Activated CD4-positive, alpha-beta T cell treated with anti-CD3 and anti-CD28 coated beads for 36 hours (primary cell): ENCODE results near the gene CPSF2. TPM values are rescaled to one million over a fixed set of nuclear protein-coding genes. Genes with fewer than 3 reads are reported as not detected.
"Not testable (repeated sequence)": the region's sequence is repeated elsewhere in the genome, so short reads cannot be mapped to it uniquely, and the experiment has no call there.

Experiments
- ATAC-seq: fragments of 200-7000 bp; cut with Tn5 transposase; one replicate; pipeline ENCODE4 v1.10.0; 2021; ENCODE audit warnings: mild to moderate bottlenecking, moderate library complexity
- CTCF ChIA-PET: fragments of 350-600 bp; sonication (Branson Sonifier 250); formaldehyde crosslinking; loops from one replicate; lab custom pipeline; 2021; ENCODE audit warnings: antibody characterized with exemption; lab: Charles Lee
- POLR2A ChIA-PET: fragments of 350-600 bp; sonication (Branson Sonifier 250); formaldehyde crosslinking; loops from one replicate; lab custom pipeline; 2021; ENCODE audit warnings: antibody characterized with exemption, inconsistent platforms; lab: Charles Lee
- DNase-seq: peaks from one replicate; pipeline ENCODE4 v3.0.0-alpha.2; 2020
- H3K27ac Mint-ChIP-seq: one replicate; pipeline ENCODE4 v1.8.0; 2021; ENCODE audit warnings: mixed read lengths
- H3K27me3 Mint-ChIP-seq: one replicate; pipeline ENCODE4 v1.8.0; 2021; ENCODE audit warnings: mixed read lengths
- H3K36me3 Mint-ChIP-seq: one replicate; pipeline ENCODE4 v1.8.0; 2021; ENCODE audit warnings: low read depth, mixed read lengths
- H3K4me1 Mint-ChIP-seq: one replicate; pipeline ENCODE4 v1.8.0; 2021; ENCODE audit warnings: mixed read lengths
- H3K4me3 Mint-ChIP-seq: one replicate; pipeline ENCODE4 v1.8.0; 2021; ENCODE audit warnings: mild to moderate bottlenecking, moderate library complexity, mixed read lengths
- H3K9me3 Mint-ChIP-seq: one replicate; pipeline ENCODE4 v1.8.0; 2021; ENCODE audit warnings: low read depth, mixed read lengths
- intact Hi-C, 2 experiments: fragments of 100-400 bp; cut with DNase I in 1 of 2; cut with micrococcal nuclease in 1 of 2; formaldehyde crosslinking; loops; one replicate each; pipeline versions ENCODE4 v1.14.2 to v1.15.1; 2022 to 2024; cut with DNase I, micrococcal nuclease
- total RNA-seq, 2 experiments: library from RNA; stranded (reverse); gene quantifications; one replicate each; pipeline ENCODE4 v1.2.3, GENCODE V29; 2021

Gene CPSF2
- total RNA-seq, 2 experiments from 2014 or later, result 102 to 117 TPM

DNA sequence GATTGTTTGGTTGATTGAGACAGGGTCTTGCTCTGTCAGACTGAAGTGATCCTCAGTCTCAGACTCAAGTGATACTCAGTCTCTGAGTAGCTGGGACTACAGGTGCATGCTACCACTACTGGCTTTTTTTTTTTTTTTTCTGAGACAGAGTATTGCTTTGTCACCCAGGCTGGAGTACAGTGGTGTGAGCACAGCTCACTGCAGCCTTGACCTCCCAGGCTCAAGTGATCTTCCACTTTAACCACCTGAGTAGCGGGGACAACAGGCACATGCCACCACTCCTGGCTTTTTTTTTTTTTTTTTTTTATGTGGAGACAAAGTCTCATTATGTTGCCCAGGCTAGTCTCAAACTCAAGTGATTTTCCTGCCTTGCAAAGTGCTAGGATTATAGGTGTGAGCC lies 31.8 kb downstream of the CPSF2 start:
- H3K36me3 Mint-ChIP-seq, result peaks cover 45% of the 10 kb centered on the region
- CTCF ChIA-PET, result no interaction called here
- H3K27me3 Mint-ChIP-seq, result no peaks in the 10 kb centered on the region
- intact Hi-C loops, result no loop called here
- no peak overlapping the region for H3K4me3 Mint-ChIP-seq
- H3K9me3 Mint-ChIP-seq, result no peaks in the 10 kb centered on the region
- H3K4me1 Mint-ChIP-seq, result peaks cover 7% of the 10 kb centered on the region
- no peak overlapping the region for H3K27ac Mint-ChIP-seq
- no peak for DNase-seq
- ATAC-seq, result no peak
- POLR2A ChIA-PET, result no interaction called here

GRCh38 chr14:92154283-92154942 lies 32.6 kb downstream of the CPSF2 start:
- no peak overlapping the region for H3K4me3 Mint-ChIP-seq
- CTCF ChIA-PET, result no interaction called here
- peaks cover 43% of the 10 kb centered on the region for H3K36me3 Mint-ChIP-seq
- H3K4me1 Mint-ChIP-seq, result peaks cover 7% of the 10 kb centered on the region
- no peaks in the 10 kb centered on the region for H3K27me3 Mint-ChIP-seq
- intact Hi-C loops, result no loop called here
- H3K9me3 Mint-ChIP-seq, result no peaks in the 10 kb centered on the region
- ATAC-seq (no peak), DNase-seq (no peak)
- POLR2A ChIA-PET, result no interaction called here
- no peak overlapping the region for H3K27ac Mint-ChIP-seq

- H3K27ac Mint-ChIP-seq, result no peak overlapping the region
- POLR2A ChIA-PET, result no interaction called here
These were observed 38.9 kb downstream of the CPSF2 start for GRCh38 chr14:92160619-92161018.

GRCh38 chr14:92161521-92161920 lies 39.8 kb downstream of the CPSF2 start:
- intact Hi-C loops, result no loop called here
- no peak for ATAC-seq
- H3K27me3 Mint-ChIP-seq, result no peaks in the 10 kb centered on the region
- POLR2A ChIA-PET, result no interaction called here
- H3K36me3 Mint-ChIP-seq, result peaks cover 63% of the 10 kb centered on the region
- no peak overlapping the region for H3K27ac Mint-ChIP-seq
- CTCF ChIA-PET, result no interaction called here
- no peak for DNase-seq
- H3K9me3 Mint-ChIP-seq, result peaks cover 7% of the 10 kb centered on the region
- H3K4me3 Mint-ChIP-seq, result no peak overlapping the region
- H3K4me1 Mint-ChIP-seq, result peaks cover 7% of the 10 kb centered on the region

More at GRCh38 chr14:92160619-92161018, 38.9 kb downstream of the CPSF2 start:
- H3K4me3 Mint-ChIP-seq, result no peak overlapping the region
- peaks cover 7% of the 10 kb centered on the region for H3K9me3 Mint-ChIP-seq
- ATAC-seq (no peak), DNase-seq (no peak)
- H3K27me3 Mint-ChIP-seq, result no peaks in the 10 kb centered on the region
- peaks cover 63% of the 10 kb centered on the region for H3K36me3 Mint-ChIP-seq
- intact Hi-C loops, result no loop called here
- H3K4me1 Mint-ChIP-seq, result peaks cover 7% of the 10 kb centered on the region
- CTCF ChIA-PET, result no interaction called here

- Mint-ChIP-seq H3K27ac (no peak overlapping the region), H3K4me3 (no peak overlapping the region), H3K36me3 (peaks cover 49% of the 10 kb centered on the region), H3K27me3 (no peaks in the 10 kb centered on the region), H3K4me1 (no peaks in the 10 kb centered on the region), H3K9me3 (peaks cover 7% of the 10 kb centered on the region)
- intact Hi-C loops, result no loop called here
- ATAC-seq, result no peak
- CTCF ChIA-PET, result no interaction called here
- POLR2A ChIA-PET, result no interaction called here
- DNase-seq, result no peak
These were observed 43.2 kb downstream of the CPSF2 start for GRCh38 chr14:92164958-92165357.

- Mint-ChIP-seq H3K9me3 (no peaks in the 10 kb centered on the region), H3K27ac (no peak overlapping the region), H3K4me3 (no peak overlapping the region), H3K4me1 (no peaks in the 10 kb centered on the region), H3K36me3 (no peaks in the 10 kb centered on the region), H3K27me3 (no peaks in the 10 kb centered on the region)
- ATAC-seq, result no peak
- intact Hi-C loops, result no loop called here
- ChIA-PET CTCF (no interaction called here), POLR2A (no interaction called here)
- DNase-seq, result no peak
These were observed 51.9 kb downstream of the CPSF2 start for GRCh38 chr14:92173668-92174067.

- H3K9me3 Mint-ChIP-seq, result peaks cover 6% of the 10 kb centered on the region
- no peaks in the 10 kb centered on the region for H3K36me3 Mint-ChIP-seq
- DNase-seq (no peak), ATAC-seq (no peak)
- no peaks in the 10 kb centered on the region for H3K27me3 Mint-ChIP-seq
- no peaks in the 10 kb centered on the region for H3K4me1 Mint-ChIP-seq
- intact Hi-C loops, result no loop called here
- CTCF ChIA-PET, result no interaction called here
- POLR2A ChIA-PET, result no interaction called here
- H3K27ac Mint-ChIP-seq, result no peak overlapping the region
- no peak overlapping the region for H3K4me3 Mint-ChIP-seq
These were observed 54.0 kb downstream of the CPSF2 start for GRCh38 chr14:92175811-92176210.

GRCh38 chr14:92176476-92176875 lies 54.7 kb downstream of the CPSF2 start:
- H3K27me3 Mint-ChIP-seq, result no peaks in the 10 kb centered on the region
- DNase-seq, result no peak
- POLR2A ChIA-PET, result no interaction called here
- no peaks in the 10 kb centered on the region for H3K36me3 Mint-ChIP-seq
- intact Hi-C loops, result no loop called here
- CTCF ChIA-PET, result no interaction called here
- H3K27ac Mint-ChIP-seq, result no peak overlapping the region
- peaks cover 6% of the 10 kb centered on the region for H3K9me3 Mint-ChIP-seq
- H3K4me1 Mint-ChIP-seq, result no peaks in the 10 kb centered on the region
- no peak for ATAC-seq
- H3K4me3 Mint-ChIP-seq, result no peak overlapping the region

GRCh38 chr14:92179178-92179577 lies 57.4 kb downstream of the CPSF2 start:
- DNase-seq, H3K27me3 Mint-ChIP-seq, H3K27ac Mint-ChIP-seq, POLR2A ChIA-PET, intact Hi-C loops, H3K36me3 Mint-ChIP-seq, ATAC-seq, H3K4me3 Mint-ChIP-seq, H3K4me1 Mint-ChIP-seq, H3K9me3 Mint-ChIP-seq: not testable (repeated sequence)
- CTCF ChIA-PET, result interaction anchor here (0.6 kb wide), 1 partner anchor 44 kb away, joined by 3 read pairs; no protein-coding TSS in a partner anchor

GRCh38 chr14:92185559-92185958 lies 63.8 kb downstream of the CPSF2 start:
- H3K27ac Mint-ChIP-seq, result no peak overlapping the region
- H3K4me3 Mint-ChIP-seq, result no peak overlapping the region
- ATAC-seq (no peak), DNase-seq (no peak)
- no peaks in the 10 kb centered on the region for H3K4me1 Mint-ChIP-seq
- intact Hi-C loops, result no loop called here
- H3K36me3 Mint-ChIP-seq, result peaks cover 3% of the 10 kb centered on the region
- POLR2A ChIA-PET, result no interaction called here
- peaks cover 5% of the 10 kb centered on the region for H3K9me3 Mint-ChIP-seq
- no peaks in the 10 kb centered on the region for H3K27me3 Mint-ChIP-seq
- CTCF ChIA-PET, result no interaction called here

GRCh38 chr14:92187616-92188015 lies 65.8 kb downstream of the CPSF2 start:
- H3K27me3 Mint-ChIP-seq, DNase-seq, H3K27ac Mint-ChIP-seq, H3K4me1 Mint-ChIP-seq, H3K36me3 Mint-ChIP-seq, H3K4me3 Mint-ChIP-seq, ATAC-seq, intact Hi-C loops, POLR2A ChIA-PET, H3K9me3 Mint-ChIP-seq, CTCF ChIA-PET: not testable (repeated sequence)

DNA sequence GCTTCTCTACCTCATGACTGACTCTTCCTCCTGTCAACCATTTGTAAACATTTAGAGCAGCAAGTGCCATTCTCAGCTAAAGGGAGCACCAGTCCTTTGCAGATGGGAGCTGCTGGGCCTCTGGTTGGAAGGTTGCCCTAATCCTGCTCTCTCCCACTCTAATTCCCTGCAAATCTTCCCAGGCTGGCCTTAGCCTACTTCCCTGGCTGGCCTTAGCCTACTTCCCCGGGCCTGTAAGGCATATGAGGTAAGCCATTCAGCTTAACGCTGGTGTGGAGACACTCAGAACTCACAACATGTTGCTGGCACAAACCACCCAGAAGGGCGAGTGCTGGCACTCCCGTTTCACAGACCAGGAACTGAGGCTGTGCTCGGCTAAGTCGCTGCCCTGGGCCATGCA lies 69.0 kb downstream of the CPSF2 start:
- Mint-ChIP-seq H3K4me3 (no peak overlapping the region), H3K9me3 (peaks cover 4% of the 10 kb centered on the region), H3K36me3 (peaks cover 3% of the 10 kb centered on the region), H3K4me1 (no peaks in the 10 kb centered on the region), H3K27ac (no peak overlapping the region), H3K27me3 (no peaks in the 10 kb centered on the region)
- DNase-seq (no peak), ATAC-seq (no peak)
- intact Hi-C loops, result no loop called here
- ChIA-PET CTCF (no interaction called here), POLR2A (no interaction called here)
